ENCODE results near the gene KLHL2. TPM values are rescaled to one million over a fixed set of nuclear protein-coding genes. Genes with fewer than 3 reads are reported as not detected.

KLHL2 gene
- total and polyA plus RNA-seq, 9 of the 15 experiments (the other 6 are each of a cell fraction or from before 2014, with no cell fraction given), result 2.5 to 11.3 (median 6.1) TPM

DNA sequence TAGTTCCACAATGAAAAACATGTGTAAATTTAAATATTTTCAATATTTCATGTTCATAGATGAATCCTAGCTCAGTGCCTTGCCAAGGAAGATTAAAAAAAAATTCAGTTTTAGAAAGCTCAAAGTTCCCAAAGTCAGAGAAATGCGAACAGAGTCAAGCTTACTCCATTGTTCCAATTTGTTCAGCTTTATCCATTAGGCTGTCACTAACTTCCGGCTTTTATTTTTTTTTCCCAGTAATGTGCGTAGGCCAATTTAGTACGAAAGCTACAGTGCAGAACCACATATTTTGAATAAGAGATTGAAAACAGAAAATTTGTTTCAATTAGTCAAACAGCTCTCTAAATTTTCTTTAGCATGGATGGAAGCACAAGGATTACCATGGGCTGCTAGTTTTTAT, 23.1 kb upstream of the KLHL2 start:
- Histone ChIP-seq H3K27me3 (ENCODE audit: control insufficient read depth in 2 of 2, insufficient read depth in 2 of 2, low read length in 2 of 2) (no peaks in the 10 kb centered on the region; a peak in 2 of 5 replicates), H3K4me3 (no peak overlapping the region), H3K9me1 (ENCODE audit: control insufficient read depth, insufficient read depth, low read length) (no peaks in the 10 kb centered on the region), H4K20me1 (replicated peaks; ENCODE audit: control insufficient read depth, insufficient read depth, low read length) (no peaks in the 10 kb centered on the region), H3K9ac (ENCODE audit: insufficient read depth in 1 of 2, low read depth in 2 of 2, low read length in 2 of 2) (no peak overlapping the region), H3K36me3 (ENCODE audit: control insufficient read depth, insufficient read depth, low read length) (no peaks in the 10 kb centered on the region), H3K4me1 (replicated peaks in 1 of 2; ENCODE audit: control insufficient read depth in 2 of 2, insufficient read depth in 2 of 2, low read length in 2 of 2) (no peaks in the 10 kb centered on the region), H3K9me3 (replicated peaks; ENCODE audit: control insufficient read depth, insufficient read depth, low read depth, low read length) (no peaks in the 10 kb centered on the region), H3K79me2 (ENCODE audit: control insufficient read depth, insufficient read depth, low read length) (no peaks in the 10 kb centered on the region), H2AFZ (ENCODE audit: low read depth, low read length) (no peak overlapping the region), H3K27ac (ENCODE audit: extremely low read depth, low read depth, low read length) (no peak overlapping the region), H3K4me2 (ENCODE audit: insufficient read depth, low read length) (no peak overlapping the region)
- ChIA-PET CTCF (ENCODE audit: low intra/inter-chr PET ratio) (interaction anchor here (0.7 kb wide), 1 partner anchor 352 kb away, joined by 3 read pairs; no protein-coding TSS in a partner anchor), POLR2A (interaction anchor here (1.0 kb wide), 1 partner anchor 45 kb away, joined by 5 read pairs; no protein-coding TSS in a partner anchor)
- intact Hi-C loops (cut with micrococcal nuclease) (no loop called here), in situ Hi-C loops (cut with MboI) (no loop called here)
- TF ChIP-seq, protein P1, sequence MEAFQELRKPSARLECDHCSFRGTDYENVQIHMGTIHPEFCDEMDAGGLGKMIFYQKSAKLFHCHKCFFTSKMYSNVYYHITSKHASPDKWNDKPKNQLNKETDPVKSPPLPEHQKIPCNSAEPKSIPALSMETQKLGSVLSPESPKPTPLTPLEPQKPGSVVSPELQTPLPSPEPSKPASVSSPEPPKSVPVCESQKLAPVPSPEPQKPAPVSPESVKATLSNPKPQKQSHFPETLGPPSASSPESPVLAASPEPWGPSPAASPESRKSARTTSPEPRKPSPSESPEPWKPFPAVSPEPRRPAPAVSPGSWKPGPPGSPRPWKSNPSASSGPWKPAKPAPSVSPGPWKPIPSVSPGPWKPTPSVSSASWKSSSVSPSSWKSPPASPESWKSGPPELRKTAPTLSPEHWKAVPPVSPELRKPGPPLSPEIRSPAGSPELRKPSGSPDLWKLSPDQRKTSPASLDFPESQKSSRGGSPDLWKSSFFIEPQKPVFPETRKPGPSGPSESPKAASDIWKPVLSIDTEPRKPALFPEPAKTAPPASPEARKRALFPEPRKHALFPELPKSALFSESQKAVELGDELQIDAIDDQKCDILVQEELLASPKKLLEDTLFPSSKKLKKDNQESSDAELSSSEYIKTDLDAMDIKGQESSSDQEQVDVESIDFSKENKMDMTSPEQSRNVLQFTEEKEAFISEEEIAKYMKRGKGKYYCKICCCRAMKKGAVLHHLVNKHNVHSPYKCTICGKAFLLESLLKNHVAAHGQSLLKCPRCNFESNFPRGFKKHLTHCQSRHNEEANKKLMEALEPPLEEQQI (IDR thresholded peaks at IDR 0.05), result no peak
- no peak for TF ChIP-seq MXI1 (IDR thresholded peaks at IDR 0.05; ENCODE audit: low read depth, low read length)
- no peak for TF ChIP-seq KAT7 (CRISPR knock-in tag; IDR thresholded peaks at IDR 0.05; ENCODE audit: borderline replicate concordance)
- TF ChIP-seq ZKSCAN3 (CRISPR knock-in tag; IDR thresholded peaks at IDR 0.05), result no peak
- no peak for TF ChIP-seq EWSR1 (IDR thresholded peaks at IDR 0.05; ENCODE audit: borderline replicate concordance, low read depth, partially characterized antibody)
- TF ChIP-seq TCFL5 (CRISPR knock-in tag; conservative IDR thresholded peaks at IDR 0.05), result no peak
- no peak for TF ChIP-seq FOXA3 (CRISPR knock-in tag; conservative IDR thresholded peaks at IDR 0.05 in 1 of 2, IDR thresholded peaks at IDR 0.05 in 1 of 2)
- TF ChIP-seq ERF (CRISPR knock-in tag; IDR thresholded peaks at IDR 0.05), result no peak
- TF ChIP-seq HNRNPUL1 (IDR thresholded peaks at IDR 0.05; ENCODE audit: low read length), result no peak
- TF ChIP-seq ZNF395 (CRISPR knock-in tag; IDR thresholded peaks at IDR 0.05), result no peak
- TF ChIP-seq MEF2A (IDR thresholded peaks at IDR 0.05; ENCODE audit: control insufficient read depth, low read depth, low read length), result no peak
- TF ChIP-seq YBX1 (IDR thresholded peaks at IDR 0.05), result no peak
- no peak for TF ChIP-seq SRF (CRISPR knock-in tag; IDR thresholded peaks at IDR 0.05)
- TF ChIP-seq MYBL2 (IDR thresholded peaks at IDR 0.05; ENCODE audit: low read depth), result no peak
- TF ChIP-seq MYBL2 (CRISPR knock-in tag; IDR thresholded peaks at IDR 0.05; ENCODE audit: borderline replicate concordance), result no peak
- TF ChIP-seq NCOA1 (IDR thresholded peaks at IDR 0.05; ENCODE audit: low read depth), result no peak
- TF ChIP-seq MEF2D (tag; conservative IDR thresholded peaks at IDR 0.05; ENCODE audit: low read depth), result no peak
- no peak for TF ChIP-seq MTF1 (CRISPR knock-in tag; IDR thresholded peaks at IDR 0.05; ENCODE audit: borderline replicate concordance)
- no peak for TF ChIP-seq DACH1 (IDR thresholded peaks at IDR 0.05; ENCODE audit: partially characterized antibody)
- WGBS (ENCODE audit: insufficient coverage, low coverage, missing lambda C conversion rate), result 30% methylated on average over 4 of the region's 4 CpGs
- no TSS peak for BruUV-seq (replicated peaks)
- ATAC-seq (no peak), FAIRE-seq (no peak), DNase-seq (ENCODE audit: extremely low read depth in 1 of 4, low spot score in 3 of 4) (no peak)
